HFF-Myc (cell line): ENCODE measurements around the gene TSPAN4.

Source experiments
- DNase-seq: peaks from one replicate; pipeline ENCODE4 v3.0.0-alpha.2; 2011; ENCODE audit warnings: low read depth; ENCODE audit errors: extremely low read depth
- H3K4me3 ChIP-seq: replicated peaks from 2 replicates; pipeline ENCODE4 v1.5.1; 2011; ENCODE audit warnings: low read depth, mild to moderate bottlenecking, control low read depth, low read length
- TF ChIP-seq, protein P1 (sequence below): IDR thresholded peaks from 2 replicates; pipeline ENCODE4 v1.5.1; 2012; ENCODE audit warnings: mild to moderate bottlenecking, low read depth, low read length, control low read depth; ENCODE audit errors: missing control alignments

The TSPAN4 gene

DNA sequence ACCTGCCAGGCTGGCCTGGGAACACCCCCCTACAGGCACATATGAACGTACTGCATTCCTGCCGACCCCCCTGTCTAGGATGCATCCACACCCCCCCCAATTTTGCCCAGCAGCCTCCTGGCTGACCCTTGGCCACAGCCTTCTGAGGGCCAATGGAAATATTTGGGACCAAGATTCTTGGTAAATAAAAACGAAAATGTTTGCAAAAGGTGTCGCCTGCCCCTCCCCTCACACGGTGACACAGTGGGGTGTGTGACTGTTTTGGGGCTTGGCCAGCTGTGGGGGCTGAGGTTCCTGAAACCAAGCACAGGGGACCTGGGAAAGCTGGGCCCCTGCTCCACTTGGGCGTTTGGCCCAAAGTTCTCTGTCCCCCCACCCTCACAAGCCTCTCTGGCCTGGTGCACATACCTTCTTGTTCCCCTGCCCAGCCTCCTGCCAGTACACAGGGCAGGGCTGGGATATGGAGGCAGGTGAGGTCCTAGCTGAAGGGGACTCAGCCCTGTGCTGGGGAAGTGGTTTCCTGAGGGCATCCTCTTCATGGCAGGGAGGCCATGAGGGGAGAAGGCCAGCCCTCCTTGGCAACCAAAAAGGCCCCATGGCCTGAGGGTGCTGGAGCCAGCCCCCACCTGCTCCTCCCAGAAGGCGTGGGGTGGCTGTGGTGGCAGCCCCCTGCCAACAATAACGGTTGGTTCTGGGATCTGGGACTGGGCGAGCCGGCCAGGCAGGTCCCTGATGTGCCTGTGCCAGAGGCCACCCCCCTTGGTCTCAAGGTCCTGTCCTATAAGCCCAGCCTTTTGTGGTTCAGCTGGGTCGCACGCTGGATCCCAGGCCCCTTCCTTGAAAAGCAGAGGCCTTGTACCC, 17.1 kb upstream of the TSPAN4 start:
- H3K4me3 ChIP-seq, result no peak overlapping the region
- no peak for DNase-seq
- TF ChIP-seq, protein P1, sequence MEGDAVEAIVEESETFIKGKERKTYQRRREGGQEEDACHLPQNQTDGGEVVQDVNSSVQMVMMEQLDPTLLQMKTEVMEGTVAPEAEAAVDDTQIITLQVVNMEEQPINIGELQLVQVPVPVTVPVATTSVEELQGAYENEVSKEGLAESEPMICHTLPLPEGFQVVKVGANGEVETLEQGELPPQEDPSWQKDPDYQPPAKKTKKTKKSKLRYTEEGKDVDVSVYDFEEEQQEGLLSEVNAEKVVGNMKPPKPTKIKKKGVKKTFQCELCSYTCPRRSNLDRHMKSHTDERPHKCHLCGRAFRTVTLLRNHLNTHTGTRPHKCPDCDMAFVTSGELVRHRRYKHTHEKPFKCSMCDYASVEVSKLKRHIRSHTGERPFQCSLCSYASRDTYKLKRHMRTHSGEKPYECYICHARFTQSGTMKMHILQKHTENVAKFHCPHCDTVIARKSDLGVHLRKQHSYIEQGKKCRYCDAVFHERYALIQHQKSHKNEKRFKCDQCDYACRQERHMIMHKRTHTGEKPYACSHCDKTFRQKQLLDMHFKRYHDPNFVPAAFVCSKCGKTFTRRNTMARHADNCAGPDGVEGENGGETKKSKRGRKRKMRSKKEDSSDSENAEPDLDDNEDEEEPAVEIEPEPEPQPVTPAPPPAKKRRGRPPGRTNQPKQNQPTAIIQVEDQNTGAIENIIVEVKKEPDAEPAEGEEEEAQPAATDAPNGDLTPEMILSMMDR, result no peak

DNA sequence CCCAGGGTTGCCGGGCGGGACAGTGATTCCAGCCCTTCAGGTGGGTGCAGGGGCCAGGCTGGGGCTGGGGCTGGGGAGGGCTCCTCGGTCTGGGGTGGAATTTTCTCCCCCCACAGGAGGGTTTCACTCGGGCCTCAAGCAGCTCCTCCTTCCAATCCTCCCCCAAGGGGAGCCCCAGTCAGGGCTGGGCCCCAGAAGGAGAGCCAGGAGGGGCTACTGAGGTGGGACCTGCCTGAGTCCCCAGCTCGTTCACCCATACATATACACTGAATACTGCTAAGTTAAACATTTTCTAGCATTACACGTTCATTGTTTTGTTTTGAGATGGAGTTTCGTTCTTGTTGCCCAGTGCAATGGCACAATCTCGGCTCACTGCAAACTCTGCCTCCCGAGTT, 16.4 kb upstream of the TSPAN4 start:
- DNase-seq, result no peak
- TF ChIP-seq, protein P1, result no peak
- H3K4me3 ChIP-seq, result no peak overlapping the region

DNA sequence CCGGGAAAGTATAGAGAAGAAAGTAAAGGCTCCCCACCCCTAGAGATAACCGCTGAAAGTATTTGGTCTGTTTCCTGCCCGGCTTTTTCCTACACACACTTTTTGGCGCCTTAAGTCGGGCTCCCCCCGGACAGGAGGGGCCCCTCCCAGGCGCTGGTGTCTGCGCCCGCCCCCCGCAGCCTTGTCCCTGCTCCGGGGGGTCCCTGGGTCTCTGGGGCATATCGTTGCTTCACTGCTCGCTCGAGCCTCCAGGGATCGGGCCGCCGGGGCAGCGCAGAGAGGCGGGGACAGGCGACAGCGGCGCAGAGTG, 15.9 kb upstream of the TSPAN4 start:
- DNase-seq, result no peak
- TF ChIP-seq, protein P1, result no peak
- H3K4me3 ChIP-seq, result 0 out of 2 replicates have a peak overlapping the region, but pooled peaks have one; percentile 7

DNA sequence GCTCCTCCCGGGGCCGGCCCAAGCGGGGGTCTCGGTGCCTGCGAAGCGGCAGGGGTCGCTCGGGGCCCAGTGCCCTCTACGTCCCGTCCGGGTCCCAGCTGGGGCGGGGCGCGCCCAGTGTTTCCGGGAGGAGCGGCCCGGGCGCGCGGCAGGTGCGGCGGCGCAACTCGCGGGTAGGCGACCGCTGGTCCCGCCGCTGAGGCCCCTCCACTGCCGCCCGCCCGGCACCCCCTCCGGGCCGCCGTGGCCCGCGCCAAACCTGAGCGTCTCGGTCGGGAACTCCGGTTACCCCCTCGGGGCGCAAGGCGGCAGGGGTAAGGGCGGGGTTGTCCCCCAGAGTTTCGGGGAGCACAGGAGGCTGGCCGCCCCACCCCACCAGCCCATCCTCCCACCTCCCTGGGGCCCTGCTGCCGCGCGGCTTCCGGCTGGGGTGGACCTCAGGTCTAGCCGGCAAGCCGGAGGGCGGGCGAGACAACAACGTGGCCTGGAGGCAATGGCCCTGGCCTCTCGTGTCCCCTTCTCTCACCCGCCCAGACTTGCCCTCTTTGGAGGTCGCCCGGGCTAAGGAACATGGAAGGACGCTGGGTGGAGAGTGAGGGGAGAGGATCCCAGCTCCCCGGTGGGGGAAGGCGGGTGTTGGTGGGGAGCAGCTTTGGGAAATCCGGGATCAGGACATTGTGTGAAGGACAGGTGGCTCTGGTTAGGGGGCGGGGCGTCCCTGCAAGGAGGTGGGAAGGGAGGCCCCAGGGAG, 15.3 kb upstream of the TSPAN4 start:
- H3K4me3 ChIP-seq, result 0 out of 2 replicates have a peak overlapping the region, but pooled peaks have one; percentile 7
- no peak for DNase-seq
- TF ChIP-seq, protein P1, result no peak

GRCh38 chr11:827897-828192, 14.8 kb upstream of the TSPAN4 start, which contains the start of gene CRACR2B:
TSS of gene CRACR2B (plus strand) at chr11:827919. CDS start at chr11:828608, 689 bp downstream.
- no peak for DNase-seq
- 0 out of 2 replicates have a peak within 1 kb of the TSS, but pooled peaks have one; percentile 7 for H3K4me3 ChIP-seq
- TF ChIP-seq, protein P1, result no peak

DNA sequence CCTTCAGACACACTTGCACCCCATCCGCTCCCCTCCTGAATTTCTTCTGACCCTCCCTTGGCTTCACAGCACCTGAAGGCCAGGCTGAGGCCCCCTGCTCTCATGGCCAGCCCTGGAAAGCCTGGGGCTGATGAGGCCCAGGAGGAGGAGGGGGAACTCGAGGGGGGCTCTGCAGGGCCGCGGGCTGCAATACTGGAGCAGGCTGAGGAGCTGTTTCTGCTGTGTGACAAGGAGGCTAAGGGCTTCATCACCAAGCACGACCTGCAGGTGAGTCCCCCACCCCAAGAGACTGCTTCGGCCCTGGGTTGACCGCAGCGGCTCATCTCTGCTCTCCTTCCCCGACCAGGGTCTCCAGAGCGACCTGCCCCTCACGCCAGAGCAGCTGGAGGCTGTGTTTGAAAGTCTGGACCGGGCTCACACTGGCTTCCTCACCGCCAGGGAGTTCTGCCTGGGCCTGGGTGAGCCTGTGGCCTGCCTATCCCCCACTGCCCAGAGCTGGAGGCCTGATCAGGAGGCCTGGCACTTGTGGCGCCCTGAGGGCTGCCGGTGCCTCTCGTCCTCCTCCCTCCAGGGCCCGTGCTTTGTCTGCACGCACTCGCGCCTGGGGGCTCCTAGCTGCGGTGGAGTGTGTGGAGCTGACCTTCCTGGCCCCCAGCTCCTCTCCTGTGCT, 14.0 kb upstream of the TSPAN4 start:
- H3K4me3 ChIP-seq, result no peak overlapping the region
- TF ChIP-seq, protein P1, result no peak
- no peak for DNase-seq
